C4-2B (cell line): ENCODE results near the gene FCGBP.

Experiments
- H3K27ac ChIP-seq: fragments of 450-650 bp; 2 replicates; pipeline ENCODE4 v1.5.1; 2017
- CTCF ChIP-seq: fragments of 450-650 bp; conservative IDR thresholded peaks from 2 replicates; pipeline ENCODE4 v1.5.1; 2017; ENCODE audit warnings: mild to moderate bottlenecking
- ZFX ChIP-seq: fragments of 450-650 bp; IDR thresholded peaks from 2 replicates; pipeline ENCODE4 v1.6.1; 2017

The FCGBP gene

GRCh38 chr19:39941615-39942365 is 7.4 kb upstream of the FCGBP start:
- no peak overlapping the region for H3K27ac ChIP-seq

GRCh38 chr19:39941151-39941550 is 6.7 kb upstream of the FCGBP start:
- no peak overlapping the region for H3K27ac ChIP-seq
- TF ChIP-seq ZFX (no peak), CTCF (no peak)

More at GRCh38 chr19:39941615-39942365, 7.4 kb upstream of the FCGBP start:
- TF ChIP-seq CTCF (no peak), ZFX (no peak)

GRCh38 chr19:39940221-39940833 is 5.9 kb upstream of the FCGBP start:
- TF ChIP-seq CTCF (no peak), ZFX (no peak)

GRCh38 chr19:39939556-39939955 is 5.1 kb upstream of the FCGBP start:
- TF ChIP-seq CTCF (no peak), ZFX (no peak)
- H3K27ac ChIP-seq: no peak overlapping the region

More at GRCh38 chr19:39940221-39940833, 5.9 kb upstream of the FCGBP start:
- H3K27ac ChIP-seq: no peak overlapping the region

- TF ChIP-seq CTCF (no peak), ZFX (no peak)
- peak overlapping the region; percentile 48 for H3K27ac ChIP-seq
These were observed 3.4 kb upstream of the FCGBP start for GRCh38 chr19:39937787-39938186.

DNA sequence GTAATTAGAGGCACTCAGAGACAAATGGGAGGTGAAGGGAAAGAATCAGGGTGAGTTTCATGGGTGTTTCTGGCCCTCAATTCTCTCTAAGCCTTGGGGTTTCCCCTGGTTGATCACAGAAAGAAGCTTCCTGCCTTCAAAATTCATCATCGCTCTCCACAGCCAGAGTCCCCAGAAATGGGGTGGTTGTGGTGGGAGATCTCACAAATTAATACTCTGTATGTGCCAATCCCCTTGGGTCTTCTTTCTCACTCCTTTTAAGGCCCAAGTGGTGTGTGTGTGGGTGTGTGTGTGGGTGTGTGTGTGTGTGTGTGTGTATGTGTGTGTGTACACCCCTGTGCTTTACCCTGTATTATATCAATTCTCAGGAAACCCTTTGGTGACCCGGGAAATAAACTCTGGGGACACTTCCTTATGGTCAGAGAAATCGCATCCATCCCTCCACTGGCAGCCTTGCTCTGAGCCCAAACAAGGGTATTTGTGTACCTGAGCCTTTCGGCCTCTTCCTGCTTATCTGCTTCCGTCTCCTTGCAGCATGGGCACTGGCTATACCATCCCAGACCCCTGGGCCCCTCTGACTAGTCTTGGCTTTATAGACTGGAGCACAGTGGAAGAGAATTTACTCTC is 2.8 kb upstream of the FCGBP start:
- TF ChIP-seq ZFX (no peak), CTCF (no peak)
- H3K27ac ChIP-seq: peak overlapping the region; percentile 48

DNA sequence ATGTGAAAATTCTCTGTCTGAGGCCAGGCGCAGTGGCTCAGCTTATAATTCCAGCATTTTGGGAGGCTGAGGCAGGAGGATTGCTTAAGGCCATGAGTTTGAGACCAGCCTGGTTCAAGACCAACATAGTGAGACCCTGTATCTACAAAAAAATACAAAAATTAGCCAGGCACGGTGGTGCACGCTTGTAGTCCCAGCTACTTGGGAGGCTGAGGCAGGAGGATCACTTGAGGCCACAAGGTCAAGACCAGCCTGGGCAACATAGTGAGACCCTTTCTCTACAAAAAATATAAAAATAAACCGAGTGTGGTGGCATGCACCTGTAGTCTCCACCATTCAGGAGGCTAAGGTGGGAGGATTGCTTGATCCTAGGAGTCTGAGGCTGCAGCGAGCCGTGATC is 2.2 kb upstream of the FCGBP start:
- TF ChIP-seq CTCF (no peak), ZFX (no peak)
- peak overlapping the region; percentile 48 for H3K27ac ChIP-seq
